Stromal cell of bone marrow (primary cell): ENCODE data around the gene RNF212.

Experiments used
- DNase-seq: peaks from one replicate; pipeline ENCODE4 v3.0.0-alpha.2; 2012; ENCODE audit warnings: low read depth

Gene RNF212

DNA sequence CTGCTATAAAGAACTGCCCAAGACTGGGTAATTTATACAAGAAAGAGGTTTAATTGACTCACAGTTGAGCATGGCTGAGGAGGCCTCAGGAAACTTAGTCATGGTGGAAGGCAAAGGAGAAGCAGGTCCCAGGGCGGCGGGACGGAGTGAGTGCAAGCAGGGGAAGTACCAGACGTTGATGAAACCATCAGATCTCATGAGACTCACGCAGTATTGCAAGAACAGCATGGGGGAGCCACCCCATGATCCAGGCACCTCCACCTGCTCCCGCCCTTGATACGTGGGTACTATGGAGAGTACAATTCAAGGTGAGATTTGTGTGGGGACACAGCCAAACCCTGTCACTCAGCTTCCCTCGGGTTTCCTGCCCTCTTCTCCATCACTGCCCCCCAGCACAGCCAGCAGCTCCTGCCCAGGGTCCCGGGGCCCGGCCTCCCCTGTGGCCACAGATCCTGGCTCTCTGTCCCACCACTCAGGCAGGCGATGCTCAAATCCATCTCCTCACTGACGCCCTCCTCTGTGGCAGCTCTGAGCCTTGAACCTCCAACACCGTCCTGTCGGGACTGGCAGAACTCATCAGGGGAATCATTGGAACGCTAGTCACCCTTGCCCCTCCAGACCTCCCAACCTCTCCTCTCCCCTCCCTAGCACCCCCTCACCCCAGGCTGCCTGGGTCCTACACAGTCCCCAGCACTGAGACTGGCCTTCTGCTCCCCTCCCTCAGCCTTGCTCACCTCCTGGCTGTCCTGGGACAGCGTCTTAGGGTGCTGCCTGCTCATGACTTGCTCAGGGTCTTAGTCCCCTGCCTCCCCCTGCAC, 64.4 kb downstream of the RNF212 start:
- DNase-seq = peak; percentile 25

DNA sequence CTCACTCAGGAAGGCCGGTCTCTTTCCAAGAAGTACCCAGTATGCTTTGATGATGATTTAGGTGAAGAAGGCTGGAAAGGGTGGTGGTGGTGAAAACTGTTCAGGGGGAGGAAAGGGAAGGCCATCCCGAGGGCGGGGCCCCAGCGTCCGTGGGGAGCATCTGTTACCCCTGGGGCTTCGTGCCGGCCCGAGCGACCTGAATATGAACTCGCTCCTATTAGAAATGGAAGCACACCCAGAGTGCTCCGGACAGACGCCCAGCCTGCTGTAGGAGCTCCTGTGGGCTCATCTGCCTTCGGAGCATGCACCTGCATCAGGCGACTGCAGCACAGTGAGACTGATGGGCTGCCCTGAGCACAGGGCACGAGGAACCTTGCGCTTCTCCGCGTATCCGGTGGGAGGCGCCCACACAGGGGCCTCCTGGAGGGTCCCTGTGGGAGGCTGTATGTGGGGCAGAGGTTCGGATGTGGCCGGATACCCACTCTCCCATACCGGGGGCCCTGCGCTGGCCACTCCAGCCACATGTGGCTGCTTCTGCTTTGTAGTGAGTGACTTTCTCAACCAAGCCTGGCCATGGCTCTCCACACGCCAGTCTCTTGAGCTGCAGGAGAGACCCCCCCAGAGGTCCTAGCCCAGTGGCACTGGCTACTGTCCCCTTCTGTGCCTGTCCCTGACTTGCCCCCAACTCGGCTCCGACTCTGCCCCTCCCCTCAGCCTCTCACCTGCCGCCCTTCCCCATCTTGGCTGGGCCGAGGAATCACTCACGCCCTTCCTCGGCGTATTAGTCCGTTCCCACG, 65.2 kb downstream of the RNF212 start:
- DNase-seq = no peak

- no peak for DNase-seq
These were observed 66.0 kb downstream of the RNF212 start for GRCh38 chr4:1047106-1047975.

DNA sequence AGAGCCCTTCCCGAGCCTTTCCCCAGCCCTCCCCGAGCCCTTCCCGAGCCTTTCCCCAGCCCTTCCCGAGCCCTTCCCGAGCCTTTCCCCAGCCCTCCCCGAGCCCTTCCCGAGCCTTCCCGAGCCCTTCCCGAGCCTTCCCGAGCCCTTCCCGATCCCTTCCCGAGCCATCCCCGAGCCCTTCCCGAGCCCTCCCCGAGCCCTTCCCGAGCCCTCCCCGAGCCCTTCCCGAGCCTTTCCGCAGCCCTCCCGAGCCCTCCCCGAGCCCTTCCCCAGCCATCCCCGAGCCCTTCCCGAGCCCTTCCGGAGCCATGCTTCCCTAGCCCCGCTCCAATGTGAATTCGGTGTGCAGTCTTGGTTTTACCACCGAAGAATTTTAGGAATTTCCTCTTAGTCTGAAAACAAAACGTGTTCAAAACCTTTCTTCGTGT, 66.8 kb downstream of the RNF212 start:
- DNase-seq = peak; percentile 63

DNA sequence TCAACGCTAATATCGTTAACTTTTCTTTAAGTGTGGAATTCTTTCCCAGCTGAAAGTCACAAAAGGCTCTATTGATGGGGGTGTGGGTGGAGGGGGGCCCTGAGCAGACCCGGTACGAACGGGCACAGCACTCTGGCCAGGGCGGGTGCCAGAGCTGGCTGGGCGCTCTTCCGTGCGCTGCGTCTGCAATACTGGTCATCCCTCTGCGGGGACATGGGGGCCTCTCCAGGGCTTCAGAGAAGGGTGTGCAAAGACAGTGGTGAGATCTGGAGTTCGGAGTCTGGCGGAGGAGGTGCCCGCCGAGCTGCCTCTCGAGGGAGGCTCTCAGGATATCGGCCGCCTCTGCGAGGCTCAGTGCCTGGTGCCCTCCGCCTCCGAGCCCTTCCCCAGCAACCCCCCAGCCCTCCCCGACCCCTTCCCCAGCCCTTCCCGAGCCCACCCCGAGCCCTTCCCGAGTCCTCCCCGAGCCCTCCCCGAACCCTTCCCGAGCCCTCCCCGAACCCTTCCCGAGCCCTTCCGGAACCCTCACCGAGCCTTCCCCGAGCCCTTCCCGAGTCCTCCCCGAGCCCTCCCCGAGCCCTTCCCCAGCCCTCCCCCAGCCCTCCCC, 67.7 kb downstream of the RNF212 start:
- DNase-seq = no peak

GRCh38 chr4:1045193-1045594, 68.2 kb downstream of the RNF212 start:
- DNase-seq = no peak

DNA sequence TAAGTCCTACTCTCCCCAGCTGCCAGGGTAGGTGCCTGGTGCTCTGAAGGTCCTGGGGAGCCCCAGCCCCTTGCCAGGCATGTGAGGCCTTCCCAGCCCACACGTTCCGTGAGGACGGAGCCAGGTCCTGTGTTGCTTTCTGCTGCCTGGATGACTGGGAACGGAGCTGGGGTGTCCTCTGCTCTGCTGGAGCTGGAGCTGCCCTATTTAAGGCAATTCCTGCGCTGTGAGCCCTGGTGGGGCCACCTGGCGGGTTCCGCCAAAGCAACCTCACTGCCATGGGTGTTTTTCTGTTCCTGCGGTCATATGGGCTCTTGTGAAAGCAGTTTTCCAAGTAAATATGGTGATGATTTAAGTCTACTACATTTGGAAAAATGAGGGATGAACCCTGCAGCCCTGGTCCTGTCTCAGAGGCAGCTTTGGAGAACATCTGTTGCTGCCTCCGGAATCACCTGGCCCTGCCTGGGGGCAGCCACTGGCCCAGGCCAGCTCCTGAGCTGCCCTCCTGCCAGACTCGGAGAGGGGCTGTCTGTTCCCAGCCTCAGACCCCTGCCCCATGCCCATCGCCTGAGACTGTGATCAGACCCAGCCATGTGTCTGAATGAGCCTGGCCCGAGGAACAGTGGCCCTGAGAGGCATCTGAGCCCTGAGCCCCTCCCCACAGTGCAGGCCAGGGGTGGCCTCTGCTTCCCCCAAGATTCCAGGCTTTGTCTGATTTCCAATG, 68.7 kb downstream of the RNF212 start:
- DNase-seq = no peak

GRCh38 chr4:1043651-1044468, 69.5 kb downstream of the RNF212 start:
- peak; percentile 99 for DNase-seq

DNA sequence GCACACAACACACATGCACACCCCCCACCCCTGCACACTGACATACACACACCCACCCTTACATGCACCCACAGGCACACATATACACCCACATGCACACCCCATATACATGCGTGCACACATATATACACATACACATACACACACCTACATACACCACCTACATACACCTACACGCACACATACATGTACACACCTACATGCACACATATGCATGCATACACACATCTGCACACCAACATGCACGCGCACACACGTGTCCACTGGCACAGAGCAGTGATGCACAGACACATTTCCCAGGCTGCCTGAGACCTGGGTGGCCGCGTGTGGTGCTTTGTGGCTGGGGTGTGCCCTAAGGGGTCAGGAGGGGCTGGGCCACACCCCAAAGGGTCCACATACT, 70.2 kb downstream of the RNF212 start:
- DNase-seq = no peak

DNA sequence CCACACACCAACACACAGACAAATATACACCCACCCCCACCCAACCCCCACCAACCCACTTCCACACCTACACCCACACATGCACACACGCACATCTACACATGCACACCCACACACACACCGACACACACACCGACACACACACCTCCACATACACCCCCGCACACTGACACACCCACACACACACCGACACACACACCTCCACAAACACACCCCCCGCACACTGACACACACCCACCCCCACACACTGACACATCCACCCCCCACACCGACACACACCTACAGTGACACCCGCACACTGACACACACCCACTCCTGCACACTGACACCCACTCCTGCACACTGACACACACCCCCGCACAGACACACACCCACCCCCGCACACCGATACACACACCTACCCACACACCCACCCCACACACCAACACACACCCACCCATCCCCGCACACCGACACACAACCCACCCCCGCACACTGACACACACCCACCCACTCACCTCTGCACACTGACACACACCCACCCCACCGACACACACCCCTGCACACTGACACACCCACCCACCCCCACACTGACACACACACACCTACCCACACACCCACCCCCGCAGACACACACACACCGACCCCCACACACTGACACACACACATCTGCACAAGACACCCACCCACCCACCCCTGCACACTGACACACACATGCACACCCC, 70.9 kb downstream of the RNF212 start:
- no peak for DNase-seq

DNA sequence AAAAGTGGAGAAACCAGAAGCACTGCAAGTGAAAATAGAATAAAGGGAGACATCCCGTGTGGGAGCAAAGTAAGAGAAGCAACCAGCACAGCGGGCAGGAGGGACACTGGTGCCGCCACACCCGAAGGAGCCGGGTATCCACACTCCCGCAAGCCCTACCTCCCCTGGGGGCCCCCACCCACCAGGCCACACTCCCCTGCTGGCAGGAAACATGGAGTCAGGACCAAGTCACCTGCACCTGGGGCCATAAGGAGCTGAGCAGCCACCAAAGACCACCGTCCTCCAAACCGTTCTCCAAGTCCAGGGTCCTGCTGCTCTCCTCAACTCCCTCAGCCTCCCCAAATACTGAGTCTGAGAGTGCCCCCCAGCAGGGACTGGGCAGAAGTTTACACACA, 71.4 kb downstream of the RNF212 start:
- no peak for DNase-seq

GRCh38 chr4:1041147-1041935, 72.0 kb downstream of the RNF212 start:
- peak; percentile 47 for DNase-seq

GRCh38 chr4:1040344-1041146, 72.8 kb downstream of the RNF212 start:
- DNase-seq = no peak

DNA sequence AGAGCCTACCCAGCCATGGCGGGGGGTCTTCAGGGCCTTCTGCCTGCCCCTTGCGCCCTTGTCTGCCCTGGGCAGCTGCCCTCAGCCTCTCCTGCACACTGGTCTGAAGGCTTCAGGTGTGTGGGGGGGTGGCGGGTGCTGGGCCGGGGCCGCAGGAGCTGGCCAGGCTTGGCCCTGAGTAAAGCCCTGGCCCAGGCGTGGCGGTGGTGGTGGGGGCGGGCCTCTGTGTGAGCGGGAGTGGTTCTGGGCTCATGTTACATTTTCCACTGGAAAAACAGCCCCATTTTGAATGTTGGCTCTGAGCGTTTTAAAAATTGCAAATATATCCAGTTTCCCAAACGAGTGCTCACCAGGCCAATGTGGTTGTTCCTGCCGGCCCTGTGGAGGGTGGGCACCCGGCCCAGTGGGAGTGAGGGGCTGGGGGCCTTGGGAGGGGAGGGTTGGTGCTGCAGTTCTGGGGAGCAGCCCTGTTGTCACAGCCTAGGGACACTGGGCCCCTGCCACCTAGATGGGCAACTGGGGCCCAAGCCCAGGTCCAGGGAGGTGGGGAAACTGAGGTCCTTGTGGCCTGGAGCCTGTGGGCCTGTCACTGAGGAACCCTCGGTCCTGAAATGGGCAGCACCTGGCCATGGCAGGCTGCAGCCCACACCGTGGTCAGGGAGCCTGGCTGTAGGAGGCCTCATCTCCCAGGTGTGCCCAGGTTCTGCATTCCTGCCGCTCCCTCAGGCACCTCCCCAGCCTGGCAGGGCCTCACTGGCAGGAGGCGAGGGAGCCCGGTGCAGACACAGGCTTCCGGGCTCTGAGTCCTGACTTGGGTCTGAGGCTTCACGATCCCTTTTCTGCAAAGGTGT, 73.6 kb downstream of the RNF212 start:
- peak; percentile 67 for DNase-seq

GRCh38 chr4:1038948-1039492, 74.3 kb downstream of the RNF212 start:
- no peak for DNase-seq

GRCh38 chr4:1036976-1037810, 76.2 kb downstream of the RNF212 start:
- DNase-seq = no peak
